8988T (cell line): ENCODE measurements around the gene LSP1.
A peak's percentile ranks its signal among the peaks of the same experiment; 100 is the strongest.
"Not testable (repeated sequence)": the region's sequence is repeated elsewhere in the genome, so short reads cannot be mapped to it uniquely, and the experiment has no call there.

Experiments used
- DNase-seq: peaks from one replicate; pipeline ENCODE4 v3.0.0; 2011

LSP1 gene

GRCh38 chr11:1932681-1933080, 79.8 kb downstream of the LSP1 start:
- DNase-seq = no peak

- no peak for DNase-seq
These were observed 80.8 kb downstream of the LSP1 start for GRCh38 chr11:1933416-1934334.

- peak; percentile 33 for DNase-seq
These were observed 81.7 kb downstream of the LSP1 start for GRCh38 chr11:1934335-1935155.

GRCh38 chr11:1935156-1936071, 82.5 kb downstream of the LSP1 start:
- DNase-seq = no peak

- DNase-seq = no peak
These were observed 83.3 kb downstream of the LSP1 start for GRCh38 chr11:1936072-1936780.

- DNase-seq = no peak
These were observed 84.1 kb downstream of the LSP1 start for GRCh38 chr11:1936781-1937615.

GRCh38 chr11:1937616-1938342, 84.9 kb downstream of the LSP1 start:
- DNase-seq = no peak

GRCh38 chr11:1938343-1939005, 85.6 kb downstream of the LSP1 start:
- DNase-seq = no peak

- no peak for DNase-seq
These were observed 86.2 kb downstream of the LSP1 start for GRCh38 chr11:1939006-1939625.

- not testable (repeated sequence) for DNase-seq
These were observed 86.9 kb downstream of the LSP1 start for GRCh38 chr11:1939788-1940187.
